ENCODE measurements around the gene ERMP1. TPM values are rescaled to one million over a fixed set of nuclear protein-coding genes. Genes with fewer than 3 reads are reported as not detected.

ERMP1 gene
- total and polyA plus RNA-seq, 2 of the 8 experiments (the other 6 are each of a cell fraction or from before 2014, with no cell fraction given) = 12.8 to 16.7 TPM

GRCh38 chr9:5879419-5880181, 46.7 kb upstream of the ERMP1 start:
- peak; percentile 63; the same call in 1 of the 2 replicates for TF ChIP-seq JUND (IDR thresholded peaks at IDR 0.05; ENCODE audit: low read length)
- no peak for TF ChIP-seq ZNF274 (IDR thresholded peaks at IDR 0.05; ENCODE audit: borderline replicate concordance, extremely low read depth, low read length)
- no peak for TF ChIP-seq E2F6 (IDR thresholded peaks at IDR 0.05)
- no peaks in the 10 kb centered on the region for H3K9me3 ChIP-seq (ENCODE audit: insufficient read depth in 2 of 2, low read depth in 1 of 2, low read length in 1 of 2)
- H3K56ac ChIP-seq (replicated peaks; ENCODE audit: insufficient read length, low read depth, low read length) = no peak overlapping the region
- no peaks in the 10 kb centered on the region for H3K79me1 ChIP-seq (ENCODE audit: low read depth, low read length)
- no peaks in the 10 kb centered on the region for H3K27me3 ChIP-seq (replicated peaks in 1 of 4; ENCODE audit: control insufficient read depth in 3 of 4, extremely low read depth in 1 of 4, insufficient read depth in 3 of 4, low read length in 3 of 4)
- H3K23ac ChIP-seq (ENCODE audit: insufficient read length) = no peak overlapping the region
- no peak overlapping the region for H2BK120ac ChIP-seq (replicated peaks; ENCODE audit: low read depth, low read length)
- H4K20me1 ChIP-seq (replicated peaks in 1 of 2; ENCODE audit: control insufficient read depth in 1 of 2, insufficient read depth in 2 of 2, low read length in 2 of 2) = no peaks in the 10 kb centered on the region
- H3K36me3 ChIP-seq (ENCODE audit: control insufficient read depth in 2 of 4, insufficient read depth in 4 of 4, low read length in 3 of 4) = no peaks in the 10 kb centered on the region
- no peaks in the 10 kb centered on the region for H3K79me2 ChIP-seq (ENCODE audit: control insufficient read depth in 1 of 2, insufficient read depth in 2 of 2, low read length in 2 of 2)
- H4K8ac ChIP-seq (ENCODE audit: extremely low read depth, insufficient read depth, low read length) = no peak overlapping the region
- no peak overlapping the region for H4K91ac ChIP-seq (replicated peaks; ENCODE audit: insufficient read length, low read length)
- no peak overlapping the region for H2AFZ ChIP-seq (ENCODE audit: low read length)
- ChIA-PET POLR2A (ENCODE audit: partially characterized antibody) (interaction anchor here (1.1 to 1.3 kb wide), 2 partner anchors 9 to 15 kb away, joined by 3 to 5 read pairs; no protein-coding TSS in a partner anchor), CTCF (ENCODE audit: partially characterized antibody) (interaction anchor here (0.6 to 2.0 kb wide), 12 partner anchors 9 to 1035 kb away, joined by 3 to 10 read pairs (median 3); partner anchors contain the start of gene ERMP1)
- no peak overlapping the region for H2BK12ac ChIP-seq (ENCODE audit: low read depth, low read length)
- H3K18ac ChIP-seq (ENCODE audit: extremely low read depth, low read length) = no peak overlapping the region
- H3K4me1 ChIP-seq (replicated peaks in 1 of 4; ENCODE audit: control insufficient read depth in 3 of 4, insufficient read depth in 4 of 4, low read length in 3 of 4) = 0 out of 7 replicates have a peak, but pooled peaks cover 0 to 3% (median 0%) of the 10 kb centered on the region in 4 experiments
- H2AK5ac ChIP-seq (ENCODE audit: low read depth, low read length) = no peak overlapping the region
- no peak overlapping the region for H2BK15ac ChIP-seq (ENCODE audit: low read length)
- FAIRE-seq (no peak), DNase-seq (ENCODE audit: low read depth in 1 of 2, low spot score in 2 of 2) (no peak)
- H4K5ac ChIP-seq (ENCODE audit: insufficient read length, low read depth, low read length) = no peak overlapping the region
- H3K4ac ChIP-seq (replicated peaks; ENCODE audit: insufficient read length, low read depth, low read length) = no peak overlapping the region
- no peak overlapping the region for H2BK20ac ChIP-seq (ENCODE audit: low read length)
- no peak overlapping the region for H3K4me3 ChIP-seq (ENCODE audit: extremely low read depth in 1 of 4, insufficient read depth in 2 of 4, low read depth in 3 of 4, low read length in 4 of 4)
- H3K27ac ChIP-seq (ENCODE audit: low read depth, low read length) = no peak overlapping the region
- no peak overlapping the region for H3K9ac ChIP-seq (replicated peaks in 1 of 4; ENCODE audit: extremely low read depth in 1 of 4, low read depth in 3 of 4, low read length in 3 of 4)
- WGBS, 2 experiments (ENCODE audit: extremely low coverage in 1 of 2, insufficient coverage in 1 of 2, insufficient read length in 1 of 2, insufficient replicate concordance in 2 of 2, low coverage in 1 of 2, low lambda C conversion rate in 2 of 2, missing lambda C conversion rate in 1 of 2) = 95% methylated on average over 9 of the region's 10 CpGs; no CpG with 5 or more reads in 1 of the 2 experiments
- H3K14ac ChIP-seq (ENCODE audit: insufficient read length) = no peak overlapping the region
- no peak overlapping the region for H3K4me2 ChIP-seq (ENCODE audit: insufficient read depth in 1 of 2, low read depth in 2 of 2, low read length in 2 of 2)
- H2BK5ac ChIP-seq (ENCODE audit: low read depth, low read length) = no peak overlapping the region
- no peaks in the 10 kb centered on the region for H3K23me2 ChIP-seq (ENCODE audit: low read depth, low read length)

All from H1 (cell line).